K562 (cell line): ENCODE measurements around the gene SRSF9. TPM values are rescaled to one million over a fixed set of nuclear protein-coding genes. Genes with fewer than 3 reads are reported as not detected.
A peak's percentile ranks its signal among the peaks of the same experiment; 100 is the strongest.

Source experiments
- BMI1 ChIP-seq: fragments of 150-350 bp; IDR thresholded peaks from 2 replicates; pipeline ENCODE4 v1.6.1; 2014; ENCODE audit warnings: low read length
- HNRNPL ChIP-seq: fragments of 200-400 bp; formaldehyde crosslinking; IDR thresholded peaks from 2 replicates; pipeline ENCODE4 v1.6.1; 2017; ENCODE audit warnings: low read depth, mild to moderate bottlenecking, low read length
- NBN ChIP-seq: fragments of 450-650 bp; IDR thresholded peaks from 2 replicates; pipeline ENCODE4 v1.6.1; 2016; ENCODE audit warnings: low read depth, mild to moderate bottlenecking
- SIN3A ChIP-seq, 2 experiments: fragments of 150-350 bp in 1 of 2; IDR thresholded peaks; 2 replicates each; pipeline ENCODE4 v1.6.1; 2011 to 2016; ENCODE audit warnings: borderline replicate concordance in 2 of 2, low read depth in 2 of 2, low read length in 2 of 2, mild to moderate bottlenecking in 2 of 2, moderate library complexity in 2 of 2; ENCODE audit not compliant: control insufficient read depth in 1 of 2
- STAT5B ChIP-seq: fragments of 250-450 bp; sonication (Bioruptor Pico); IDR thresholded peaks from 2 replicates; pipeline ENCODE4 v1.8.0; 2021; ENCODE audit warnings: mild to moderate bottlenecking, inconsistent platforms
- ZBTB7A ChIP-seq: IDR thresholded peaks from 2 replicates; pipeline ENCODE4 v1.6.1; 2011; ENCODE audit warnings: low read depth, mild to moderate bottlenecking, low read length, moderate library complexity, borderline replicate concordance; ENCODE audit not compliant: control insufficient read depth
- ZNF224 ChIP-seq: sonication (generic); formaldehyde crosslinking; IDR thresholded peaks from 2 replicates; pipeline ENCODE4 v1.8.0; 2022; ENCODE audit warnings: mild to moderate bottlenecking, missing genetic modification reagents
- ZNF717 ChIP-seq: fragments of 250-450 bp; sonication (Bioruptor Pico); IDR thresholded peaks from 2 replicates; pipeline ENCODE4 v1.5.0; 2021
- polyA plus RNA-seq, 8 experiments: library from polyadenylated mRNA; depleted of rRNA in 4 of 8; stranded (reverse) in 5 of 8; unstranded in 3 of 8; fragments of >200 nt; fragmentation: Nextera tagmentation in 2 of 8; fragmentation: Illumina TruSeq in 1 of 8; extraction: Ambion mirVana in 2 of 8; extraction: Trizol in 1 of 8; gene quantifications; 2 replicates each; pipeline versions ENCODE4 v1.2.1 to v1.2.3, GENCODE V29; 2011 to 2014; ENCODE audit warnings: inconsistent platforms in 1 of 8, missing spikeins in 1 of 8
- total RNA-seq, 7 experiments: library from RNA; depleted of rRNA in 6 of 7; stranded (reverse); fragments of >200 nt in 6 of 7; fragmentation: Illumina TruSeq in 2 of 7; extraction: Trizol in 2 of 7; gene quantifications; 2 replicates each; pipeline versions ENCODE4 v1.2.1 to v1.2.3, GENCODE V29; 2011 to 2021; ENCODE audit warnings: low replicate concordance in 1 of 7
- TF ChIP-seq, protein P1 (sequence below): IDR thresholded peaks from 2 replicates; pipeline ENCODE4 v1.6.1; 2016; ENCODE audit warnings: missing genetic modification characterization, missing compliant biosample characterization
- TF ChIP-seq, protein P2 (sequence below): fragments of 450-650 bp; formaldehyde crosslinking; IDR thresholded peaks from 2 replicates; pipeline ENCODE4 v1.4.0; 2022; ENCODE audit warnings: missing genetic modification characterization
- TF ChIP-seq, protein P3 (sequence below): fragments of 250-450 bp; sonication (Bioruptor Pico); IDR thresholded peaks from 2 replicates; pipeline ENCODE4 v1.5.0; 2020; ENCODE audit warnings: mild to moderate bottlenecking, borderline replicate concordance
- TF ChIP-seq, protein P4 (sequence below), 2 experiments: IDR thresholded peaks in 1 of 2; conservative IDR thresholded peaks in 1 of 2; 2 replicates each; pipeline ENCODE4 v1.6.1; 2016; ENCODE audit warnings: low read depth in 2 of 2, mild to moderate bottlenecking in 1 of 2, missing compliant biosample characterization in 1 of 2, missing genetic modification characterization in 1 of 2, moderate library complexity in 1 of 2
- TF ChIP-seq, protein P5 (sequence below): fragments of 250-450 bp; sonication (Bioruptor Pico); IDR thresholded peaks from 2 replicates; pipeline ENCODE4 v1.8.0; 2021; ENCODE audit warnings: moderate library complexity, mild to moderate bottlenecking, inconsistent platforms

Gene SRSF9
- total and polyA plus RNA-seq, 9 of the 15 experiments (the other 6 are each of a cell fraction or from before 2014, with no cell fraction given) = 40.3 to 291 (median 230) TPM

DNA sequence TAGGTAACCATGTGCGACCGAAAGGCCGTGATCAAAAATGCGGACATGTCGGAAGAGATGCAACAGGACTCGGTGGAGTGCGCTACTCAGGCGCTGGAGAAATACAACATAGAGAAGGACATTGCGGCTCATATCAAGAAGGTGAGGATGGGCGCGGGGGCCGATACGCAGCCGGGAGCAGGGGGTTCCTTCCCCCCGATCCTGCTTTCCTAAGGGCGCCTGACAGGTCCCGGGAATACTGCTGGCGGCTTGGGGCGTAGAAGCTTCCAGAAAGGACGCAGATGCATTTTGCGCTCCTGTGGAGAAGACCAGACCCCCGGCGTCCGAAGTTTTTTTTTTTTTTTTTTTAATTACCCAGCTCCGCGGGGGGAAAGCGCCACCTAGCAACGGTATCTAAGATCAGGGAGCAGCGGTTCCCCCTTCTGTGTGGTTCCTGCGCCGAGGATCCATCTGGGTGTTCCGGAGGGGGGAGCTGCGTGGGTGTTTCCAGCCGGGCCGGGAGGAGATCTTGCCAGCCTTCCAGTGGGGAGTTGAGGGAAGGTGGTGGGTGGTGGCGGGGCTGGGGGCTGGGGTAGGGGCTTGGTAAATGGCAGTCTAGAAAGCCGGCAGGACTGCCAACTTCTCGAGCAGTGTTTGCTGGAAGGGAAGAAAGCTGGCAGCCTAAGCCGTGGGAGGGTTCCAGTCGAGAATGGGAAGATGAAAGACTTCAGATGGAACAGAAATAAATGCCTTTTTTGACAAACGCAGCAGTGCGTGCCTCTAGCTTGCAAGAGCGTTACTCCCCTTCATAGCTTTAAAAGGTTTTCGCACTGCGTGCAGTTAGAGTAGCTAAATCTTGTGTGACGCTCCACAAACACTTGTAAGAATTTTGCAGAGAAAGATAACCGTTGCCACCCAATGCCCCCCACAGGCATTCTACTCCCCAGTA is 27.1 kb upstream of the SRSF9 start (continued):
- TF ChIP-seq, protein P1, sequence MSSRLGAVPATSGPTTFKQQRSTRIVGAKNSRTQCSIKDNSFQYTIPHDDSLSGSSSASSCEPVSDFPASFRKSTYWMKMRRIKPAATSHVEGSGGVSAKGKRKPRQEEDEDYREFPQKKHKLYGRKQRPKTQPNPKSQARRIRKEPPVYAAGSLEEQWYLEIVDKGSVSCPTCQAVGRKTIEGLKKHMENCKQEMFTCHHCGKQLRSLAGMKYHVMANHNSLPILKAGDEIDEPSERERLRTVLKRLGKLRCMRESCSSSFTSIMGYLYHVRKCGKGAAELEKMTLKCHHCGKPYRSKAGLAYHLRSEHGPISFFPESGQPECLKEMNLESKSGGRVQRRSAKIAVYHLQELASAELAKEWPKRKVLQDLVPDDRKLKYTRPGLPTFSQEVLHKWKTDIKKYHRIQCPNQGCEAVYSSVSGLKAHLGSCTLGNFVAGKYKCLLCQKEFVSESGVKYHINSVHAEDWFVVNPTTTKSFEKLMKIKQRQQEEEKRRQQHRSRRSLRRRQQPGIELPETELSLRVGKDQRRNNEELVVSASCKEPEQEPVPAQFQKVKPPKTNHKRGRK (tag) = no peak
- no peak for TF ChIP-seq STAT5B (CRISPR knock-in tag)
- no peak for TF ChIP-seq ZNF717
- TF ChIP-seq BMI1 = no peak
- peak; percentile 36; the same call in 1 of the 2 replicates for TF ChIP-seq ZBTB7A
- TF ChIP-seq, protein P2, sequence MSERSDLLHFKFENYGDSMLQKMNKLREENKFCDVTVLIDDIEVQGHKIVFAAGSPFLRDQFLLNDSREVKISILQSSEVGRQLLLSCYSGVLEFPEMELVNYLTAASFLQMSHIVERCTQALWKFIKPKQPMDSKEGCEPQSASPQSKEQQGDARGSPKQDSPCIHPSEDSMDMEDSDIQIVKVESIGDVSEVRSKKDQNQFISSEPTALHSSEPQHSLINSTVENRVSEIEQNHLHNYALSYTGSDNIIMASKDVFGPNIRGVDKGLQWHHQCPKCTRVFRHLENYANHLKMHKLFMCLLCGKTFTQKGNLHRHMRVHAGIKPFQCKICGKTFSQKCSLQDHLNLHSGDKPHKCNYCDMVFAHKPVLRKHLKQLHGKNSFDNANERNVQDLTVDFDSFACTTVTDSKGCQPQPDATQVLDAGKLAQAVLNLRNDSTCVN (CRISPR knock-in tag) = no peak
- TF ChIP-seq, protein P3, sequence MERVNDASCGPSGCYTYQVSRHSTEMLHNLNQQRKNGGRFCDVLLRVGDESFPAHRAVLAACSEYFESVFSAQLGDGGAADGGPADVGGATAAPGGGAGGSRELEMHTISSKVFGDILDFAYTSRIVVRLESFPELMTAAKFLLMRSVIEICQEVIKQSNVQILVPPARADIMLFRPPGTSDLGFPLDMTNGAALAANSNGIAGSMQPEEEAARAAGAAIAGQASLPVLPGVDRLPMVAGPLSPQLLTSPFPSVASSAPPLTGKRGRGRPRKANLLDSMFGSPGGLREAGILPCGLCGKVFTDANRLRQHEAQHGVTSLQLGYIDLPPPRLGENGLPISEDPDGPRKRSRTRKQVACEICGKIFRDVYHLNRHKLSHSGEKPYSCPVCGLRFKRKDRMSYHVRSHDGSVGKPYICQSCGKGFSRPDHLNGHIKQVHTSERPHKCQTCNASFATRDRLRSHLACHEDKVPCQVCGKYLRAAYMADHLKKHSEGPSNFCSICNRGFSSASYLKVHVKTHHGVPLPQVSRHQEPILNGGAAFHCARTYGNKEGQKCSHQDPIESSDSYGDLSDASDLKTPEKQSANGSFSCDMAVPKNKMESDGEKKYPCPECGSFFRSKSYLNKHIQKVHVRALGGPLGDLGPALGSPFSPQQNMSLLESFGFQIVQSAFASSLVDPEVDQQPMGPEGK (CRISPR knock-in tag) = no peak
- peak; percentile 25 to 54; a peak in 2 of 4 replicates for TF ChIP-seq SIN3A (IDR thresholded peaks at IDR 0.05; ENCODE audit: borderline replicate concordance in 2 of 2, control insufficient read depth in 1 of 2, low read depth in 2 of 2, low read length in 2 of 2)
- no peak for TF ChIP-seq NBN
- TF ChIP-seq, protein P4, sequence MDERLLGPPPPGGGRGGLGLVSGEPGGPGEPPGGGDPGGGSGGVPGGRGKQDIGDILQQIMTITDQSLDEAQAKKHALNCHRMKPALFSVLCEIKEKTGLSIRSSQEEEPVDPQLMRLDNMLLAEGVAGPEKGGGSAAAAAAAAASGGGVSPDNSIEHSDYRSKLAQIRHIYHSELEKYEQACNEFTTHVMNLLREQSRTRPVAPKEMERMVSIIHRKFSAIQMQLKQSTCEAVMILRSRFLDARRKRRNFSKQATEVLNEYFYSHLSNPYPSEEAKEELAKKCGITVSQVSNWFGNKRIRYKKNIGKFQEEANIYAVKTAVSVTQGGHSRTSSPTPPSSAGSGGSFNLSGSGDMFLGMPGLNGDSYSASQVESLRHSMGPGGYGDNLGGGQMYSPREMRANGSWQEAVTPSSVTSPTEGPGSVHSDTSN (CRISPR knock-in tag; IDR thresholded peaks at IDR 0.05; ENCODE audit: low read depth) = no peak
- TF ChIP-seq, protein P4 (tag; conservative IDR thresholded peaks at IDR 0.05; ENCODE audit: low read depth) = no peak
- TF ChIP-seq, protein P5, sequence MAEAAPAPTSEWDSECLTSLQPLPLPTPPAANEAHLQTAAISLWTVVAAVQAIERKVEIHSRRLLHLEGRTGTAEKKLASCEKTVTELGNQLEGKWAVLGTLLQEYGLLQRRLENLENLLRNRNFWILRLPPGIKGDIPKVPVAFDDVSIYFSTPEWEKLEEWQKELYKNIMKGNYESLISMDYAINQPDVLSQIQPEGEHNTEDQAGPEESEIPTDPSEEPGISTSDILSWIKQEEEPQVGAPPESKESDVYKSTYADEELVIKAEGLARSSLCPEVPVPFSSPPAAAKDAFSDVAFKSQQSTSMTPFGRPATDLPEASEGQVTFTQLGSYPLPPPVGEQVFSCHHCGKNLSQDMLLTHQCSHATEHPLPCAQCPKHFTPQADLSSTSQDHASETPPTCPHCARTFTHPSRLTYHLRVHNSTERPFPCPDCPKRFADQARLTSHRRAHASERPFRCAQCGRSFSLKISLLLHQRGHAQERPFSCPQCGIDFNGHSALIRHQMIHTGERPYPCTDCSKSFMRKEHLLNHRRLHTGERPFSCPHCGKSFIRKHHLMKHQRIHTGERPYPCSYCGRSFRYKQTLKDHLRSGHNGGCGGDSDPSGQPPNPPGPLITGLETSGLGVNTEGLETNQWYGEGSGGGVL (CRISPR knock-in tag) = no peak
- TF ChIP-seq HNRNPL = no peak
- TF ChIP-seq ZNF224 (CRISPR knock-in tag) = no peak
